Osteocyte (in vitro differentiated cells): ENCODE data around the gene INSL6. TPM values are rescaled to one million over a fixed set of nuclear protein-coding genes. Genes with fewer than 3 reads are reported as not detected.

Experiments used
- DNase-seq: peaks from one replicate; pipeline ENCODE4 v3.0.0; 2021; ENCODE audit warnings: mixed read lengths; ENCODE audit not compliant: unreplicated experiment; ENCODE audit errors: extremely low spot score
- H3K27ac Mint-ChIP-seq: one replicate; pipeline ENCODE4 v1.8.0; 2021; ENCODE audit warnings: mild to moderate bottlenecking, mixed read lengths; ENCODE audit not compliant: unreplicated experiment
- H3K27me3 Mint-ChIP-seq: one replicate; pipeline ENCODE4 v1.8.0; 2021; ENCODE audit warnings: mixed read lengths; ENCODE audit not compliant: unreplicated experiment
- H3K36me3 Mint-ChIP-seq: one replicate; pipeline ENCODE4 v1.8.0; 2021; ENCODE audit warnings: mixed read lengths; ENCODE audit not compliant: unreplicated experiment
- H3K4me1 Mint-ChIP-seq: one replicate; pipeline ENCODE4 v1.8.0; 2021; ENCODE audit warnings: mixed read lengths; ENCODE audit not compliant: unreplicated experiment
- H3K4me3 Mint-ChIP-seq: one replicate; pipeline ENCODE4 v1.8.0; 2021; ENCODE audit warnings: mild to moderate bottlenecking, moderate library complexity, mixed read lengths; ENCODE audit not compliant: unreplicated experiment
- H3K9me3 Mint-ChIP-seq: one replicate; pipeline ENCODE4 v1.8.0; 2021; ENCODE audit warnings: mixed read lengths; ENCODE audit not compliant: unreplicated experiment
- CTCF ChIP-seq: fragments of 200-600 bp; sonication (generic); IDR thresholded peaks from 2 replicates; pipeline ENCODE4 v1.5.0; 2021; ENCODE audit warnings: antibody characterized with exemption, mild to moderate bottlenecking, moderate library complexity
- long read RNA-seq: library from polyadenylated mRNA; unstranded; transcript quantifications from one replicate; pipeline ENCODE4 v2.0.0, GENCODE V29; 2021
- total RNA-seq: library from RNA; stranded (reverse); gene quantifications from 2 replicates; pipeline ENCODE4 v1.2.1, GENCODE V29; 2021

INSL6 gene, protein sequence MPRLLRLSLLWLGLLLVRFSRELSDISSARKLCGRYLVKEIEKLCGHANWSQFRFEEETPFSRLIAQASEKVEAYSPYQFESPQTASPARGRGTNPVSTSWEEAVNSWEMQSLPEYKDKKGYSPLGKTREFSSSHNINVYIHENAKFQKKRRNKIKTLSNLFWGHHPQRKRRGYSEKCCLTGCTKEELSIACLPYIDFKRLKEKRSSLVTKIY
- not detected in 2 replicates for total RNA-seq
- long read RNA-seq, partial matches to known transcripts = 0 of 1 reads
- long read RNA-seq, other reads (novel, unspliced or antisense) = 1 of 1 reads

DNA sequence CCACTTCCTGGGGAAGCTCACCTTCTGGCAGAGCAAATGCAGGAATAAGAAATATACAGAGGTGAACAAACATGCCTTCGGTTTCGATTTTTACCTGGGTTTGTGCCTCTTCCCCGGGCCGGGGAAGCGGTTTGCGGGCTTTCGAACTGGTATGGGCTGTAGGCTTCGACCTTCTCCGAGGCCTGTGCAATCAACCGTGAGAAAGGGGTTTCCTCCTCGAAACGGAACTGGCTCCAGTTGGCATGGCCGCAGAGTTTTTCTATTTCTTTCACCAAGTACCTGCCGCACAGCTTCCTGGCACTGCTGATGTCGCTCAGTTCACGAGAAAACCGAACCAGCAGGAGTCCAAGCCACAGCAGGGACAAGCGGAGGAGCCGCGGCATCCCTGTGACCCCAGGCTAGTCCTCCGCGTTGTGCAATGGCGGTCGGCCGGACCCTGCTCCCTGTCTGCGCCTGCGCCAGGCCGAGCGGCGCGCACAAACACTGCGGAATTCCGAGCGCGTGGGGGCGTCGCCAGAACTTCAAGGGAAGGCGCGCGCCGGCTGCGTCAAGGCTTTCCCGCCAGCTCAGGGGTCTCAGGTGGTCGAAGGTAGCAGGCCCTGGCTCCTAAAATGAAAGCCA is at the start of gene INSL6:
Gene INSL6, minus strand, starts transcription at position 420 of the 621 bp plus-strand sequence. Its CDS starts 37 bp downstream, at position 383.
- no peak within 1 kb of the TSS for H3K27ac Mint-ChIP-seq
- DNase-seq = no peak

GRCh38 chr9:5231212-5231611 is 45.8 kb upstream of the INSL6 start, which contains the start of gene INSL4:
INSL4 (plus strand) TSS chr9:5231419; CDS start chr9:5231524, 105 bp downstream.
- H3K4me3 Mint-ChIP-seq = no peak within 1 kb of the TSS
- no peak within 1 kb of the TSS for H3K27ac Mint-ChIP-seq
- peaks cover 79% of the 10 kb centered on the region for H3K27me3 Mint-ChIP-seq
- H3K36me3 Mint-ChIP-seq = no peaks in the 10 kb centered on the region
- peaks cover 4% of the 10 kb centered on the region for H3K9me3 Mint-ChIP-seq
- no peaks in the 10 kb centered on the region for H3K4me1 Mint-ChIP-seq
- DNase-seq = no peak
- no peak for TF ChIP-seq CTCF

More for the DNA sequence above, at the start of gene INSL6:
- H3K4me3 Mint-ChIP-seq = no peak within 1 kb of the TSS
- TF ChIP-seq CTCF = no peak
- H3K4me1 Mint-ChIP-seq = no peaks in the 10 kb centered on the region
- no peaks in the 10 kb centered on the region for H3K36me3 Mint-ChIP-seq
- peaks cover 6% of the 10 kb centered on the region for H3K9me3 Mint-ChIP-seq
- H3K27me3 Mint-ChIP-seq = peaks cover 9% of the 10 kb centered on the region

DNA sequence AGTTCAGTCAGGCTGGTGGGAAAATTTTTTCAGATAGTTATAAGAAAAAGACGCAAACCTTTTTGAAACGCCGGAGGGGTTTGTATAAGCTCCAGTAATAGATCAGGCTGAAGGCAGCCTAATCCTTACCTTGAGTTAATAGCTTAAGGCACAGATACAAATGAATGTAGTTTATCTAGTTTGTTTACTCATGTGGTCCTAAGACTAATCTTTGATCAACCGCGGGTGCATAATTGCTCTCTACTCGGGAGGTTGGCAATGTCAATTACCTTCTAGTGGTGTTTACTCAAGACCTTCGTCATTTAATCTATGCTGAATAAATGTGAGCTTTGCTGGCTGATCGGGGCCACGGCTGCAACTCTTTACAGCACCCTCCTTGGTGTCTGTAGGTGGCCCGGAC is 45.1 kb upstream of the INSL6 start:
- no peak overlapping the region for H3K27ac Mint-ChIP-seq
- H3K4me1 Mint-ChIP-seq = no peaks in the 10 kb centered on the region
- DNase-seq = no peak
- no peak for TF ChIP-seq CTCF
- peaks cover 81% of the 10 kb centered on the region for H3K27me3 Mint-ChIP-seq
- no peak overlapping the region for H3K4me3 Mint-ChIP-seq
- peaks cover 11% of the 10 kb centered on the region for H3K9me3 Mint-ChIP-seq
- no peaks in the 10 kb centered on the region for H3K36me3 Mint-ChIP-seq

GRCh38 chr9:5205071-5205470 is 19.6 kb upstream of the INSL6 start:
- Mint-ChIP-seq H3K27me3 (peaks cover 66% of the 10 kb centered on the region), H3K27ac (no peak overlapping the region), H3K4me1 (no peaks in the 10 kb centered on the region), H3K9me3 (no peaks in the 10 kb centered on the region), H3K4me3 (no peak overlapping the region), H3K36me3 (no peaks in the 10 kb centered on the region)
- no peak for TF ChIP-seq CTCF
- DNase-seq = no peak

GRCh38 chr9:5195463-5195862 is 10.0 kb upstream of the INSL6 start:
- TF ChIP-seq CTCF = no peak
- Mint-ChIP-seq H3K27ac (no peak overlapping the region), H3K4me1 (no peaks in the 10 kb centered on the region), H3K9me3 (peaks cover 7% of the 10 kb centered on the region), H3K36me3 (no peaks in the 10 kb centered on the region), H3K27me3 (peaks cover 69% of the 10 kb centered on the region), H3K4me3 (no peak overlapping the region)
- DNase-seq = no peak
